HepG2 (cell line): ENCODE results near the gene SLC35D2. TPM values are rescaled to one million over a fixed set of nuclear protein-coding genes. Genes with fewer than 3 reads are reported as not detected.

Source experiments
- ATAC-seq: fragments of 200-7000 bp; cut with Tn5 transposase; 3 replicates; pipeline ENCODE4 v1.9.1; 2020; ENCODE audit warnings: mild to moderate bottlenecking, moderate library complexity
- BruUV-seq: library from RNA; stranded (reverse); fragments of 400-500 nt; replicated peaks from 2 replicates; lab custom pipeline; 2021; lab: Mats Ljungman, UMichigan
- CTCF ChIA-PET: fragments of 300-600 bp; formaldehyde crosslinking; extraction: SDS; loops from one replicate; lab custom pipeline; 2021; ENCODE audit warnings: low total read pairs, inconsistent platforms, low intra/inter-chr PET ratio; lab: Yijun Ruan, JAX
- POLR2A ChIA-PET: fragments of 350-600 bp; sonication (Branson Sonifier 250); formaldehyde crosslinking; loops from one replicate; lab custom pipeline; 2020; ENCODE audit warnings: antibody characterized with exemption, inconsistent platforms; lab: Yijun Ruan, JAX
- DNase-seq: peaks from one replicate; pipeline ENCODE4 v3.0.0-alpha.2; 2015; ENCODE audit warnings: low spot score
- FAIRE-seq: peaks from 3 replicates; lab custom pipeline; 2011; peaks lifted over from hg19 to GRCh38; lab: Jason Lieb, UNC
- H2AFZ ChIP-seq: one replicate; pipeline ENCODE4 v1.6.1; 2011; ENCODE audit warnings: low read length, inconsistent platforms
- H3K27ac ChIP-seq: fragments of 300-600 bp; 3 replicates; pipeline ENCODE4 v1.8.0; 2011; ENCODE audit warnings: mixed run types, mild to moderate bottlenecking, mixed read lengths, low read length, inconsistent platforms; ENCODE audit not compliant: insufficient read depth; ENCODE audit errors: extremely low read length
- H3K27me3 ChIP-seq, 2 experiments: fragments of 200-600 bp in 1 of 2; 2 replicates in 1 of 2; 3 replicates in 1 of 2; pipeline versions ENCODE4 v1.6.0 to v1.8.0; 2011; ENCODE audit warnings: low read length in 2 of 2, mild to moderate bottlenecking in 2 of 2, moderate library complexity in 2 of 2, inconsistent platforms in 1 of 2; ENCODE audit not compliant: insufficient read depth in 2 of 2, control insufficient read depth in 1 of 2
- H3K36me3 ChIP-seq, 2 experiments: fragments of 200-600 bp in 1 of 2; replicated peaks in 1 of 2; 2 replicates in 1 of 2; 3 replicates in 1 of 2; pipeline versions ENCODE4 v1.5.1 to v1.8.0; 2011; ENCODE audit warnings: low read length in 2 of 2, inconsistent platforms in 1 of 2; ENCODE audit not compliant: insufficient read depth in 2 of 2, control insufficient read depth in 1 of 2
- H3K4me1 ChIP-seq: 2 replicates; pipeline ENCODE4 v1.5.1; 2012; ENCODE audit warnings: low read length, inconsistent platforms; ENCODE audit not compliant: insufficient read depth
- H3K4me2 ChIP-seq: 2 replicates; pipeline ENCODE4 v1.6.0; 2011; ENCODE audit warnings: low read depth, low read length, inconsistent platforms
- H3K4me3 ChIP-seq, 3 experiments: fragments of 200-600 bp in 1 of 3; sonication (generic), shearing (Covaris generic) in 1 of 3; replicated peaks in 1 of 3; 2 replicates each; pipeline ENCODE4 v1.5.1; 2011 to 2016; ENCODE audit warnings: low read length in 3 of 3, inconsistent platforms in 2 of 3, low read depth in 2 of 3, mild to moderate bottlenecking in 2 of 3, control low read depth in 1 of 3, mixed read lengths in 1 of 3; ENCODE audit not compliant: insufficient read depth in 1 of 3
- H3K79me2 ChIP-seq: one replicate; pipeline ENCODE4 v1.6.1; 2011; ENCODE audit warnings: low read length, inconsistent platforms; ENCODE audit not compliant: insufficient read depth
- H3K9ac ChIP-seq: 2 replicates; pipeline ENCODE4 v1.6.0; 2011; ENCODE audit warnings: mild to moderate bottlenecking, low read depth, low read length, inconsistent platforms; ENCODE audit not compliant: insufficient read depth
- H3K9me3 ChIP-seq: 2 replicates; pipeline ENCODE4 v1.5.1; 2012; ENCODE audit warnings: mild to moderate bottlenecking, low read length
- H4K20me1 ChIP-seq: 2 replicates; pipeline ENCODE4 v1.6.0; 2011; ENCODE audit warnings: inconsistent platforms, mild to moderate bottlenecking, low read length, moderate library complexity; ENCODE audit not compliant: insufficient read depth
- ATF6 ChIP-seq: sonication (generic); formaldehyde crosslinking; conservative IDR thresholded peaks from 2 replicates; pipeline ENCODE4 v1.4.0; 2020; ENCODE audit warnings: missing genetic modification reagents
- DR1 ChIP-seq: sonication (generic); formaldehyde crosslinking; IDR thresholded peaks from 2 replicates; pipeline ENCODE4 v1.8.0; 2021; ENCODE audit warnings: mild to moderate bottlenecking, missing genetic modification reagents, inconsistent platforms
- GRHL1 ChIP-seq: sonication (generic); formaldehyde crosslinking; conservative IDR thresholded peaks from 2 replicates; pipeline ENCODE4 v1.8.0; 2022; ENCODE audit warnings: missing genetic modification reagents
- HNF4A ChIP-seq: sonication (generic); formaldehyde crosslinking; IDR thresholded peaks from 2 replicates; pipeline ENCODE4 v1.4.0; 2020; ENCODE audit warnings: missing genetic modification reagents
- MZF1 ChIP-seq: sonication (generic); formaldehyde crosslinking; IDR thresholded peaks from 2 replicates; pipeline ENCODE4 v1.8.1; 2023; ENCODE audit warnings: mild to moderate bottlenecking, missing genetic modification reagents, borderline replicate concordance
- NR2F2 ChIP-seq: IDR thresholded peaks from 2 replicates; pipeline ENCODE4 v1.6.1; 2012; ENCODE audit warnings: low read depth, inconsistent platforms, borderline replicate concordance
- POLR2A ChIP-seq, 2 experiments: IDR thresholded peaks; 2 replicates each; pipeline ENCODE4 v1.6.1; 2011; ENCODE audit warnings: low read depth in 2 of 2, low read length in 2 of 2, mild to moderate bottlenecking in 1 of 2, moderate library complexity in 1 of 2; ENCODE audit not compliant: insufficient read depth in 1 of 2
- RXRA ChIP-seq: sonication (generic); formaldehyde crosslinking; IDR thresholded peaks from 2 replicates; pipeline ENCODE4 v1.5.1; 2020; ENCODE audit warnings: missing genetic modification reagents
- ZNF24 ChIP-seq: fragments of 450-650 bp; IDR thresholded peaks from 2 replicates; pipeline ENCODE4 v1.6.1; 2017; ENCODE audit warnings: antibody characterized with exemption, mild to moderate bottlenecking
- ZNF280D ChIP-seq: sonication (generic); formaldehyde crosslinking; IDR thresholded peaks from 2 replicates; pipeline ENCODE4 v1.5.1; 2020; ENCODE audit warnings: mild to moderate bottlenecking, missing genetic modification reagents
- ZSCAN25 ChIP-seq: sonication (generic); formaldehyde crosslinking; IDR thresholded peaks from 2 replicates; pipeline ENCODE4 v1.8.0; 2022; ENCODE audit warnings: mild to moderate bottlenecking, missing genetic modification reagents
- WGBS: methylation state at CpG from one replicate; pipeline ENCODE4 v1.1.6; 2017; ENCODE audit warnings: low lambda C conversion rate; 5-methylcytosine and 5-hydroxymethylcytosine counted together
- in situ Hi-C: cut with HindIII; loops from 2 replicates; pipeline ENCODE4 v1.10.0; 2017; ENCODE audit warnings: low pct_unique_long_range_greater_than_20kb; ENCODE audit not compliant: extremely low pct_ligation_motif_present
- intact Hi-C: fragments of 100-400 bp; cut with micrococcal nuclease; formaldehyde crosslinking; loops from one replicate; pipeline ENCODE4 v1.10.0; 2022; ENCODE audit not compliant: unreplicated experiment
- polyA plus RNA-seq, 8 experiments: library from polyadenylated mRNA; depleted of rRNA in 3 of 8; stranded (reverse) in 7 of 8; unstranded in 1 of 8; fragments of >200 nt; fragmentation: Illumina TruSeq in 4 of 8; extraction: Trizol in 4 of 8; gene quantifications; 2 replicates each; pipeline versions ENCODE4 v1.2.1 to v1.2.3, GENCODE V29; 2011 to 2016; ENCODE audit warnings: low read depth in 4 of 8, missing spikeins in 1 of 8, mixed read lengths in 1 of 8; ENCODE audit not compliant: insufficient read depth in 1 of 8
- total RNA-seq, 5 experiments: library from RNA; depleted of rRNA; stranded (reverse); fragments of >200 nt; fragmentation: Illumina TruSeq; extraction: Trizol; gene quantifications; 2 replicates each; pipeline ENCODE4 v1.2.3, GENCODE V29; 2016; ENCODE audit warnings: low read depth in 1 of 5

The SLC35D2 gene
- total and polyA plus RNA-seq, 2 of the 13 experiments (the other 11 are each of a cell fraction or from before 2014, with no cell fraction given) = 96.2 to 103 TPM

- TF ChIP-seq ZNF280D (no peak), ATF6 (CRISPR knock-in tag) (no peak)
Observed at GRCh38 chr9:96418920-96419690, 35.6 kb upstream of the SLC35D2 start (continued).

- ATAC-seq (peak; percentile 81), FAIRE-seq (no peak), DNase-seq (peak; percentile 95)
- in situ Hi-C loops (loop anchor here (5.0 kb wide), 1 partner anchor 76 kb away; no protein-coding TSS in a partner anchor), intact Hi-C loops (loop anchor here (5.0 kb wide), 2 partner anchors 76 to 91 kb away; no protein-coding TSS in a partner anchor)
- H3K27ac ChIP-seq = peak within 1 kb of the TSS; percentile 99
- H3K4me1 ChIP-seq = peaks cover 58% of the 10 kb centered on the region
- peak within 1 kb of the TSS; percentile 84 to 89 (median 88) for H3K4me3 ChIP-seq
- peaks cover 36% of the 10 kb centered on the region for H3K79me2 ChIP-seq
- no peaks in the 10 kb centered on the region for H3K36me3 ChIP-seq
- no peaks in the 10 kb centered on the region; the same call in 1 of the 2 replicates for H4K20me1 ChIP-seq
- no peak within 1 kb of the TSS for H2AFZ ChIP-seq
- H3K27me3 ChIP-seq = no peaks in the 10 kb centered on the region; a peak in 1 of 5 replicates
- BruUV-seq = no TSS peak
- H3K9ac ChIP-seq = peak within 1 kb of the TSS; percentile 100
- POLR2A ChIA-PET = interaction anchor here (0.8 to 1.8 kb wide), 5 partner anchors 9 to 73 kb away, joined by 3 to 9 read pairs (median 5); partner anchors contain the start of gene HABP4
- peak within 1 kb of the TSS; percentile 97 for H3K4me2 ChIP-seq
- H3K9me3 ChIP-seq = no peaks in the 10 kb centered on the region
- WGBS = 0% methylated on average over 23 of the region's 100 CpGs
- CTCF ChIA-PET = no interaction called here
- TF ChIP-seq ZSCAN25 (0 out of 2 replicates have a peak, but pooled peaks have one; percentile 16), ZNF24 (no peak), DR1 (CRISPR knock-in tag) (peak; percentile 67), POLR2A (IDR thresholded peaks at IDR 0.05; ENCODE audit: insufficient read depth in 1 of 2, low read depth in 2 of 2, low read length in 2 of 2) (peak; percentile 67), GRHL1 (no peak), NR2F2 (no peak), HNF4A (CRISPR knock-in tag) (no peak), MZF1 (no peak), RXRA (CRISPR knock-in tag) (peak; percentile 38; the same call in 1 of the 2 replicates)
Observed at GRCh38 chr9:96418083-96418919, 34.8 kb upstream of the SLC35D2 start, which contains the start of gene ZNF367. ZNF367 (minus strand) TSS chr9:96418370; CDS start chr9:96418032, 338 bp downstream.
